ENCODE data around the gene WDR27. TPM values are rescaled to one million over a fixed set of nuclear protein-coding genes. Genes with fewer than 3 reads are reported as not detected.

WDR27 gene
- total RNA-seq, 1 experiment from 2014 or later: 63.0 TPM

- Histone ChIP-seq H2AFZ (ENCODE audit: low read length) (no peak overlapping the region), H3K9me3 (ENCODE audit: low read length) (no peaks in the 10 kb centered on the region), H3K4me2 (ENCODE audit: low read depth, low read length, poor library complexity, severe bottlenecking) (no peak overlapping the region), H3K9ac (ENCODE audit: low read length) (no peak overlapping the region), H3K36me3 (ENCODE audit: insufficient read depth, low read length) (peaks cover 14% of the 10 kb centered on the region; the same call in 1 of the 2 replicates), H3K9me2 (replicated peaks; ENCODE audit: insufficient read depth, low read length) (no peaks in the 10 kb centered on the region), H4K20me1 (ENCODE audit: insufficient read depth, low read depth, low read length) (no peaks in the 10 kb centered on the region), H3K27ac (ENCODE audit: low read length) (no peak overlapping the region), H3K4me3 (ENCODE audit: low read length) (no peak overlapping the region), H3K4me1 (ENCODE audit: low read length) (no peaks in the 10 kb centered on the region), H3K79me2 (ENCODE audit: low read length) (no peaks in the 10 kb centered on the region), H3K27me3 (ENCODE audit: low read length) (no peaks in the 10 kb centered on the region)
- no peak for DNase-seq
Observed at GRCh38 chr6:169627736-169628607, 73.9 kb downstream of the WDR27 start.

GRCh38 chr6:169626649-169627048 lies 75.2 kb downstream of the WDR27 start:
- H3K4me1 ChIP-seq (ENCODE audit: low read length): no peaks in the 10 kb centered on the region
- DNase-seq: no peak
- no peaks in the 10 kb centered on the region for H3K27me3 ChIP-seq (ENCODE audit: low read length)
- H3K9ac ChIP-seq (ENCODE audit: low read length): no peak overlapping the region
- no peak overlapping the region for H3K4me3 ChIP-seq (ENCODE audit: low read length)
- no peaks in the 10 kb centered on the region for H4K20me1 ChIP-seq (ENCODE audit: insufficient read depth, low read depth, low read length)
- peaks cover 9% of the 10 kb centered on the region; the same call in 1 of the 2 replicates for H3K36me3 ChIP-seq (ENCODE audit: insufficient read depth, low read length)
- H3K9me2 ChIP-seq (replicated peaks; ENCODE audit: insufficient read depth, low read length): no peaks in the 10 kb centered on the region
- no peak overlapping the region for H3K27ac ChIP-seq (ENCODE audit: low read length)
- no peak overlapping the region for H3K4me2 ChIP-seq (ENCODE audit: low read depth, low read length, poor library complexity, severe bottlenecking)
- H3K79me2 ChIP-seq (ENCODE audit: low read length): no peaks in the 10 kb centered on the region
- no peak overlapping the region for H2AFZ ChIP-seq (ENCODE audit: low read length)
- no peaks in the 10 kb centered on the region for H3K9me3 ChIP-seq (ENCODE audit: low read length)

- no peaks in the 10 kb centered on the region for H3K4me1 ChIP-seq (ENCODE audit: low read length)
- no peaks in the 10 kb centered on the region for H3K27me3 ChIP-seq (ENCODE audit: low read length)
- H3K79me2 ChIP-seq (ENCODE audit: low read length): no peaks in the 10 kb centered on the region
Observed at GRCh38 chr6:169626169-169626568, 75.7 kb downstream of the WDR27 start.

GRCh38 chr6:169625376-169625775 lies 76.5 kb downstream of the WDR27 start:
- no peak for DNase-seq
- Histone ChIP-seq H3K9me2 (replicated peaks; ENCODE audit: insufficient read depth, low read length) (no peaks in the 10 kb centered on the region), H3K27ac (ENCODE audit: low read length) (no peak overlapping the region), H3K36me3 (ENCODE audit: insufficient read depth, low read length) (peaks cover 9% of the 10 kb centered on the region; the same call in 1 of the 2 replicates), H4K20me1 (ENCODE audit: insufficient read depth, low read depth, low read length) (no peaks in the 10 kb centered on the region), H3K9ac (ENCODE audit: low read length) (no peak overlapping the region), H2AFZ (ENCODE audit: low read length) (no peak overlapping the region), H3K4me3 (ENCODE audit: low read length) (no peak overlapping the region), H3K4me1 (ENCODE audit: low read length) (no peaks in the 10 kb centered on the region), H3K27me3 (ENCODE audit: low read length) (no peaks in the 10 kb centered on the region), H3K79me2 (ENCODE audit: low read length) (no peaks in the 10 kb centered on the region), H3K9me3 (ENCODE audit: low read length) (no peaks in the 10 kb centered on the region), H3K4me2 (ENCODE audit: low read depth, low read length, poor library complexity, severe bottlenecking) (no peak overlapping the region)

More at GRCh38 chr6:169626169-169626568, 75.7 kb downstream of the WDR27 start:
- Histone ChIP-seq H3K4me2 (ENCODE audit: low read depth, low read length, poor library complexity, severe bottlenecking) (no peak overlapping the region), H3K36me3 (ENCODE audit: insufficient read depth, low read length) (peaks cover 9% of the 10 kb centered on the region; the same call in 1 of the 2 replicates), H3K9me3 (ENCODE audit: low read length) (no peaks in the 10 kb centered on the region), H3K4me3 (ENCODE audit: low read length) (no peak overlapping the region), H4K20me1 (ENCODE audit: insufficient read depth, low read depth, low read length) (no peaks in the 10 kb centered on the region), H3K9ac (ENCODE audit: low read length) (no peak overlapping the region), H2AFZ (ENCODE audit: low read length) (no peak overlapping the region), H3K27ac (ENCODE audit: low read length) (no peak overlapping the region), H3K9me2 (replicated peaks; ENCODE audit: insufficient read depth, low read length) (no peaks in the 10 kb centered on the region)
- no peak for DNase-seq

GRCh38 chr6:169624785-169625184 lies 77.0 kb downstream of the WDR27 start:
- H3K27me3 ChIP-seq (ENCODE audit: low read length): no peaks in the 10 kb centered on the region
- no peak for DNase-seq
- H3K36me3 ChIP-seq (ENCODE audit: insufficient read depth, low read length): peaks cover 9% of the 10 kb centered on the region; the same call in 1 of the 2 replicates
- H3K4me3 ChIP-seq (ENCODE audit: low read length): no peak overlapping the region
- no peak overlapping the region for H3K27ac ChIP-seq (ENCODE audit: low read length)
- H2AFZ ChIP-seq (ENCODE audit: low read length): no peak overlapping the region
- no peaks in the 10 kb centered on the region for H3K4me1 ChIP-seq (ENCODE audit: low read length)
- H3K9ac ChIP-seq (ENCODE audit: low read length): no peak overlapping the region
- H3K9me2 ChIP-seq (replicated peaks; ENCODE audit: insufficient read depth, low read length): no peaks in the 10 kb centered on the region
- H3K4me2 ChIP-seq (ENCODE audit: low read depth, low read length, poor library complexity, severe bottlenecking): no peak overlapping the region
- H3K9me3 ChIP-seq (ENCODE audit: low read length): no peaks in the 10 kb centered on the region
- H4K20me1 ChIP-seq (ENCODE audit: insufficient read depth, low read depth, low read length): no peaks in the 10 kb centered on the region
- H3K79me2 ChIP-seq (ENCODE audit: low read length): no peaks in the 10 kb centered on the region

- Histone ChIP-seq H3K9ac (ENCODE audit: low read length) (no peak overlapping the region), H3K9me2 (replicated peaks; ENCODE audit: insufficient read depth, low read length) (no peaks in the 10 kb centered on the region), H3K36me3 (ENCODE audit: insufficient read depth, low read length) (peaks cover 9% of the 10 kb centered on the region; the same call in 1 of the 2 replicates), H2AFZ (ENCODE audit: low read length) (no peak overlapping the region), H3K79me2 (ENCODE audit: low read length) (0 out of 2 replicates have a peak, but pooled peaks cover 4% of the 10 kb centered on the region), H3K27ac (ENCODE audit: low read length) (no peak overlapping the region), H4K20me1 (ENCODE audit: insufficient read depth, low read depth, low read length) (no peaks in the 10 kb centered on the region), H3K4me3 (ENCODE audit: low read length) (no peak overlapping the region), H3K27me3 (ENCODE audit: low read length) (no peaks in the 10 kb centered on the region), H3K9me3 (ENCODE audit: low read length) (no peaks in the 10 kb centered on the region), H3K4me1 (ENCODE audit: low read length) (peaks cover 4% of the 10 kb centered on the region), H3K4me2 (ENCODE audit: low read depth, low read length, poor library complexity, severe bottlenecking) (no peak overlapping the region)
- no peak for DNase-seq
Observed at GRCh38 chr6:169623975-169624374, 77.9 kb downstream of the WDR27 start.

- DNase-seq: no peak
- 0 out of 2 replicates have a peak, but pooled peaks cover 6% of the 10 kb centered on the region for H3K79me2 ChIP-seq (ENCODE audit: low read length)
- no peaks in the 10 kb centered on the region for H4K20me1 ChIP-seq (ENCODE audit: insufficient read depth, low read depth, low read length)
- peaks cover 9% of the 10 kb centered on the region; the same call in 1 of the 2 replicates for H3K36me3 ChIP-seq (ENCODE audit: insufficient read depth, low read length)
- no peak overlapping the region for H3K27ac ChIP-seq (ENCODE audit: low read length)
- no peak overlapping the region for H3K4me2 ChIP-seq (ENCODE audit: low read depth, low read length, poor library complexity, severe bottlenecking)
- H3K9me2 ChIP-seq (replicated peaks; ENCODE audit: insufficient read depth, low read length): no peaks in the 10 kb centered on the region
- no peaks in the 10 kb centered on the region for H3K27me3 ChIP-seq (ENCODE audit: low read length)
- H3K9me3 ChIP-seq (ENCODE audit: low read length): no peaks in the 10 kb centered on the region
- H2AFZ ChIP-seq (ENCODE audit: low read length): no peak overlapping the region
- no peak overlapping the region for H3K9ac ChIP-seq (ENCODE audit: low read length)
- H3K4me1 ChIP-seq (ENCODE audit: low read length): peaks cover 10% of the 10 kb centered on the region
- H3K4me3 ChIP-seq (ENCODE audit: low read length): no peak overlapping the region
Observed at GRCh38 chr6:169623343-169623742, 78.5 kb downstream of the WDR27 start.

GRCh38 chr6:169622618-169623017 lies 79.2 kb downstream of the WDR27 start:
- Histone ChIP-seq H3K9ac (ENCODE audit: low read length) (no peak overlapping the region), H3K36me3 (ENCODE audit: insufficient read depth, low read length) (peaks cover 9% of the 10 kb centered on the region; the same call in 1 of the 2 replicates), H4K20me1 (ENCODE audit: insufficient read depth, low read depth, low read length) (no peaks in the 10 kb centered on the region), H3K27me3 (ENCODE audit: low read length) (no peaks in the 10 kb centered on the region), H3K79me2 (ENCODE audit: low read length) (0 out of 2 replicates have a peak, but pooled peaks cover 6% of the 10 kb centered on the region), H3K4me2 (ENCODE audit: low read depth, low read length, poor library complexity, severe bottlenecking) (no peak overlapping the region), H2AFZ (ENCODE audit: low read length) (no peak overlapping the region), H3K27ac (ENCODE audit: low read length) (no peak overlapping the region), H3K4me1 (ENCODE audit: low read length) (peaks cover 11% of the 10 kb centered on the region), H3K9me3 (ENCODE audit: low read length) (no peaks in the 10 kb centered on the region), H3K4me3 (ENCODE audit: low read length) (no peak overlapping the region), H3K9me2 (replicated peaks; ENCODE audit: insufficient read depth, low read length) (no peaks in the 10 kb centered on the region)
- no peak for DNase-seq

Data from Karpas-422 (cell line).